Transverse colon (tissue), 4 donors: ENCODE results near the gene TNRC6C. TPM values are rescaled to one million over a fixed set of nuclear protein-coding genes. Genes with fewer than 3 reads are reported as not detected.
"Not testable (repeated sequence)": the region's sequence is repeated elsewhere in the genome, so short reads cannot be mapped to it uniquely, and the experiment has no call there.

ENCODE experiments used
- DNase-seq: peaks from one replicate; pipeline ENCODE4 v3.0.0-alpha.2; 2019
- H3K27ac ChIP-seq, 4 donors: fragments of 200-600 bp; sonication (generic); 2 replicates each; pipeline ENCODE4 v1.5.1; 2016 to 2018; ENCODE audit warnings: inconsistent platforms in 4 of 4
- H3K27me3 ChIP-seq: fragments of 200-600 bp; sonication (generic); 2 replicates; pipeline ENCODE4 v1.5.1; 2017; ENCODE audit warnings: inconsistent platforms
- H3K36me3 ChIP-seq, 4 donors: fragments of 200-600 bp; sonication (generic); 2 replicates each; pipeline ENCODE4 v1.5.1; 2017 to 2019; ENCODE audit warnings: inconsistent platforms in 4 of 4
- H3K4me1 ChIP-seq, 4 donors: fragments of 200-600 bp; sonication (generic); 2 replicates each; pipeline ENCODE4 v1.5.1; 2017 to 2020; ENCODE audit warnings: inconsistent platforms in 4 of 4
- H3K4me3 ChIP-seq, 4 donors: fragments of 200-600 bp; sonication (generic); 1 replicate in 1 of 4; 2 replicates in 3 of 4; pipeline versions ENCODE4 v1.5.1 to v1.6.1; 2017 to 2019; ENCODE audit warnings: inconsistent platforms in 4 of 4
- H3K9me3 ChIP-seq, 2 donors: fragments of 200-600 bp; sonication (generic); 2 replicates each; pipeline ENCODE4 v1.5.1; 2017 to 2019; ENCODE audit warnings: inconsistent platforms in 2 of 2
- CTCF ChIP-seq, 5 experiments: fragments of 200-600 bp in 3 of 5; fragments of 450-650 bp in 2 of 5; sonication (generic) in 3 of 5; IDR thresholded peaks; 1 replicate in 2 of 5; 2 replicates in 3 of 5; pipeline ENCODE4 v1.5.1; 2016 to 2017; ENCODE audit warnings: antibody characterized with exemption in 5 of 5, inconsistent platforms in 3 of 5, mild to moderate bottlenecking in 2 of 5, moderate library complexity in 1 of 5
- EP300 ChIP-seq: sonication (generic); formaldehyde crosslinking; IDR thresholded peaks from one replicate; pipeline ENCODE4 v1.6.1; 2017; ENCODE audit warnings: antibody characterized with exemption, low read depth
- POLR2A ChIP-seq: fragments of 450-650 bp; IDR thresholded peaks from one replicate; pipeline ENCODE4 v1.6.1; 2016; ENCODE audit warnings: antibody characterized with exemption, mild to moderate bottlenecking, moderate library complexity
- POLR2AphosphoS5 ChIP-seq, 3 donors: sonication (generic); formaldehyde crosslinking; IDR thresholded peaks; one replicate each; pipeline ENCODE4 v1.6.1; 2016; ENCODE audit warnings: antibody characterized with exemption in 3 of 3
- WGBS, 2 donors: methylation state at CpG; one replicate each; pipeline ENCODE4 v1.1.5; 2018; ENCODE audit warnings: low coverage in 1 of 2; 5-methylcytosine and 5-hydroxymethylcytosine counted together
- in situ Hi-C, 4 donors: fragments of 200-750 bp; cut with MboI; loops; one replicate each; pipeline versions ENCODE4 v1.15.0 to v1.15.1; 2017; ENCODE audit warnings: low sequenced_read_pairs in 3 of 4, low pct_ligation_motif_present in 1 of 4, low pct_unique_long_range_greater_than_20kb in 1 of 4
- intact Hi-C: fragments of 100-400 bp; cut with DNase I; formaldehyde crosslinking; loops from one replicate; pipeline ENCODE4 v1.15.1; 2023; ENCODE audit warnings: low total_unique reads
- total RNA-seq, 4 donors: library from RNA; depleted of rRNA; stranded (reverse); fragments of >200 nt; gene quantifications; one replicate each; pipeline ENCODE4 v1.1.0, GENCODE V29; 2016

The TNRC6C gene
- total RNA-seq, 4 donors from 2014 or later = 7.5 to 16.9 (median 9.9) TPM

- no peak for TF ChIP-seq POLR2AphosphoS5 (IDR thresholded peaks at IDR 0.05)
- no peak for TF ChIP-seq EP300
- H3K9me3 ChIP-seq = no peaks in the 10 kb centered on the region
- no peaks in the 10 kb centered on the region for H3K27me3 ChIP-seq
- H3K4me1 ChIP-seq = no peaks in the 10 kb centered on the region
- H3K36me3 ChIP-seq = peaks cover 0 to 41% (median 16%) of the 10 kb centered on the region in 4 donors
- no peak overlapping the region for H3K27ac ChIP-seq
- no peak for DNase-seq
- in situ Hi-C loops (no loop called here), intact Hi-C loops (no loop called here)
- H3K4me3 ChIP-seq = no peak overlapping the region
- 92 to 93% methylated on average over 2 to 3 of the region's 3 CpGs for WGBS, 2 donors
These were observed 114.5 kb downstream of the TNRC6C start for GRCh38 chr17:78072961-78073360.

- in situ Hi-C loops (loop anchor here in 1 of 4 donors (25.0 kb wide), 1 partner anchor 362 kb away; no protein-coding TSS in a partner anchor), intact Hi-C loops (no loop called here)
- Histone ChIP-seq H3K27me3 (no peaks in the 10 kb centered on the region), H3K9me3 (no peaks in the 10 kb centered on the region), H3K4me3 (no peak overlapping the region), H3K4me1 (no peaks in the 10 kb centered on the region), H3K36me3 (peaks cover 0 to 38% (median 17%) of the 10 kb centered on the region in 4 donors), H3K27ac (no peak overlapping the region)
- no peak for DNase-seq
- TF ChIP-seq POLR2A = no peak
- TF ChIP-seq EP300 = no peak
- no peak for TF ChIP-seq CTCF (IDR thresholded peaks at IDR 0.05)
- TF ChIP-seq POLR2AphosphoS5 (IDR thresholded peaks at IDR 0.05) = no peak
- 96% methylated on average over 9 to 10 of the region's 10 CpGs for WGBS, 2 donors
These were observed 116.5 kb downstream of the TNRC6C start for GRCh38 chr17:78075011-78075410.

- 88 to 90% methylated on average over 3 to 5 of the region's 5 CpGs for WGBS, 2 donors
- no peak overlapping the region for H3K4me3 ChIP-seq
- no peak overlapping the region for H3K27ac ChIP-seq
- no peak for DNase-seq
- TF ChIP-seq EP300 = no peak
- TF ChIP-seq CTCF (IDR thresholded peaks at IDR 0.05) = no peak
- TF ChIP-seq POLR2A = no peak
- no peak for TF ChIP-seq POLR2AphosphoS5 (IDR thresholded peaks at IDR 0.05)
- H3K36me3 ChIP-seq = peaks cover 0 to 41% (median 19%) of the 10 kb centered on the region in 4 donors
- no peaks in the 10 kb centered on the region for H3K4me1 ChIP-seq
- H3K9me3 ChIP-seq = no peaks in the 10 kb centered on the region
- in situ Hi-C loops = loop anchor here in 1 of 4 donors (25.0 kb wide), 1 partner anchor 362 kb away; no protein-coding TSS in a partner anchor
- no peaks in the 10 kb centered on the region for H3K27me3 ChIP-seq
- intact Hi-C loops = no loop called here
These were observed 117.0 kb downstream of the TNRC6C start for GRCh38 chr17:78075545-78075944.

GRCh38 chr17:78079253-78079652, 120.8 kb downstream of the TNRC6C start:
- TF ChIP-seq CTCF (IDR thresholded peaks at IDR 0.05) (no peak), POLR2AphosphoS5 (IDR thresholded peaks at IDR 0.05) (no peak), EP300 (no peak), POLR2A (no peak)
- Histone ChIP-seq H3K27me3 (no peaks in the 10 kb centered on the region), H3K27ac (no peak overlapping the region), H3K36me3 (peaks cover 0 to 34% (median 5%) of the 10 kb centered on the region in 4 donors), H3K4me1 (no peaks in the 10 kb centered on the region), H3K9me3 (no peaks in the 10 kb centered on the region), H3K4me3 (no peak overlapping the region)
- intact Hi-C loops (no loop called here), in situ Hi-C loops (loop anchor here in 1 of 4 donors (25.0 kb wide), 1 partner anchor 358 kb away; no protein-coding TSS in a partner anchor)
- 95% methylated on average over 6 of the region's 6 CpGs; no CpG with 5 or more reads in 1 of the 2 donors for WGBS, 2 donors
- no peak for DNase-seq

- TF ChIP-seq POLR2A (no peak), POLR2AphosphoS5 (IDR thresholded peaks at IDR 0.05) (no peak), EP300 (no peak), CTCF (IDR thresholded peaks at IDR 0.05) (no peak)
- Histone ChIP-seq H3K4me1 (no peaks in the 10 kb centered on the region), H3K36me3 (peaks cover 0 to 25% (median 5%) of the 10 kb centered on the region in 4 donors), H3K4me3 (no peak overlapping the region), H3K9me3 (no peaks in the 10 kb centered on the region), H3K27me3 (no peaks in the 10 kb centered on the region), H3K27ac (no peak overlapping the region)
- intact Hi-C loops (no loop called here), in situ Hi-C loops (loop anchor here in 1 of 4 donors (25.0 kb wide), 1 partner anchor 356 kb away; no protein-coding TSS in a partner anchor)
- WGBS, 2 donors = 94 to 97% methylated on average over 3 of the region's 3 CpGs
- DNase-seq = no peak
These were observed 123.0 kb downstream of the TNRC6C start for GRCh38 chr17:78081551-78081950.

- intact Hi-C loops, H3K27ac ChIP-seq, DNase-seq, H3K27me3 ChIP-seq, H3K4me3 ChIP-seq, H3K4me1 ChIP-seq, H3K9me3 ChIP-seq: not testable (repeated sequence)
- H3K36me3 ChIP-seq = peaks cover 0 to 31% (median 8%) of the 10 kb centered on the region in 4 donors
- 80 to 90% methylated on average over 5 of the region's 5 CpGs for WGBS, 2 donors
- in situ Hi-C loops = loop anchor here in 1 of 4 donors (25.0 kb wide), 1 partner anchor 355 kb away; no protein-coding TSS in a partner anchor
These were observed 123.9 kb downstream of the TNRC6C start for GRCh38 chr17:78082355-78082872.
